CD4-positive, alpha-beta memory T cell (primary cell): Measurements from ENCODE around the gene CDC14A. TPM values are rescaled to one million over a fixed set of nuclear protein-coding genes. Genes with fewer than 3 reads are reported as not detected.

Experiments
- CTCF ChIA-PET: fragments of 350-600 bp; sonication (Branson Sonifier 250); formaldehyde crosslinking; loops from one replicate; lab custom pipeline; 2021; ENCODE audit warnings: inconsistent platforms; ENCODE audit not compliant: partially characterized antibody; lab: Charles Lee
- POLR2A ChIA-PET: fragments of 350-600 bp; sonication (Branson Sonifier 250); formaldehyde crosslinking; loops from one replicate; lab custom pipeline; 2021; ENCODE audit not compliant: partially characterized antibody; lab: Charles Lee
- DNase-seq, 5 donors: peaks; one replicate each; pipeline versions ENCODE4 v3.0.0 to v3.0.0-alpha.2; 2020 to 2022; ENCODE audit warnings: mixed read lengths in 1 of 5
- H3K27ac ChIP-seq: one replicate; pipeline ENCODE4 v1.7.0; 2013; ENCODE audit warnings: low read depth, low read length
- H3K27me3 ChIP-seq: 2 replicates; pipeline ENCODE4 v1.7.0; 2013; ENCODE audit warnings: mild to moderate bottlenecking, low read length, moderate library complexity; ENCODE audit not compliant: insufficient read depth
- H3K36me3 ChIP-seq: 2 replicates; pipeline ENCODE4 v1.7.0; 2013; ENCODE audit warnings: mild to moderate bottlenecking, low read length, moderate library complexity; ENCODE audit not compliant: insufficient read depth
- H3K4me1 ChIP-seq: 2 replicates; pipeline ENCODE4 v1.7.0; 2013; ENCODE audit warnings: mild to moderate bottlenecking, low read length, moderate library complexity; ENCODE audit not compliant: insufficient read depth
- H3K4me3 ChIP-seq, 2 donors: one replicate each; pipeline ENCODE4 v1.7.0; 2013; ENCODE audit warnings: low read length in 2 of 2, mild to moderate bottlenecking in 1 of 2
- H3K9me3 ChIP-seq, 2 donors: one replicate each; pipeline ENCODE4 v1.7.0; 2013; ENCODE audit warnings: low read length in 2 of 2, control low read depth in 1 of 2; ENCODE audit not compliant: control insufficient read depth in 1 of 2
- H3K27ac Mint-ChIP-seq, 7 donors: one replicate each; pipeline ENCODE4 v1.8.0; 2020 to 2021; ENCODE audit warnings: mixed read lengths in 7 of 7, mild to moderate bottlenecking in 6 of 7, inconsistent platforms in 3 of 7, moderate library complexity in 3 of 7
- H3K27me3 Mint-ChIP-seq, 2 donors: one replicate each; pipeline ENCODE4 v1.8.0; 2020 to 2021; ENCODE audit warnings: mixed read lengths in 2 of 2
- H3K36me3 Mint-ChIP-seq, 2 donors: one replicate each; pipeline ENCODE4 v1.8.0; 2020 to 2021; ENCODE audit warnings: mixed read lengths in 2 of 2, inconsistent platforms in 1 of 2, mild to moderate bottlenecking in 1 of 2
- H3K4me1 Mint-ChIP-seq, 4 donors: one replicate each; pipeline ENCODE4 v1.8.0; 2020 to 2021; ENCODE audit warnings: mixed read lengths in 4 of 4, mild to moderate bottlenecking in 1 of 4
- H3K4me3 Mint-ChIP-seq, 8 donors: one replicate each; pipeline ENCODE4 v1.8.0; 2020 to 2021; ENCODE audit warnings: mixed read lengths in 8 of 8, mild to moderate bottlenecking in 7 of 8, moderate library complexity in 6 of 8, inconsistent platforms in 3 of 8
- H3K9me3 Mint-ChIP-seq, 8 donors: one replicate each; pipeline ENCODE4 v1.8.0; 2020 to 2021; ENCODE audit warnings: mixed read lengths in 8 of 8, mild to moderate bottlenecking in 5 of 8, inconsistent platforms in 3 of 8, moderate library complexity in 1 of 8
- intact Hi-C: fragments of 100-400 bp; cut with micrococcal nuclease; formaldehyde crosslinking; loops from one replicate; pipeline ENCODE4 v1.15.1; 2023
- polyA plus RNA-seq, 2 donors: library from polyadenylated mRNA; unstranded; fragments of 300-500 nt; fragmentation: Illumina TruSeq; gene quantifications; one replicate each; pipeline ENCODE4 v1.2.3, GENCODE V29; 2021
- total RNA-seq, 2 experiments: library from RNA; stranded (reverse); gene quantifications; one replicate each; pipeline ENCODE4 v1.2.3, GENCODE V29; 2021

Gene CDC14A
- total and polyA plus RNA-seq, 4 experiments from 2014 or later: 37.7 to 119 (median 90.0) TPM

- no peak for DNase-seq
- Histone ChIP-seq H3K27ac (peak overlapping the region; percentile 54), H3K36me3 (peaks cover 5% of the 10 kb centered on the region), H3K9me3 (no peaks in the 10 kb centered on the region), H3K4me3 (no peak overlapping the region), H3K27me3 (no peaks in the 10 kb centered on the region), H3K4me1 (peaks cover 100% of the 10 kb centered on the region)
- ChIA-PET CTCF (interaction anchor here (0.8 to 5.1 kb wide), 5 partner anchors 29 to 61 kb away, joined by 3 to 41 read pairs (median 28); partner anchors contain the start of gene CDC14A), POLR2A (interaction anchor here (0.7 to 17.3 kb wide), 20 partner anchors 8 to 65 kb away, joined by 3 to 283 read pairs (median 5); partner anchors contain the start of gene CDC14A)
- Mint-ChIP-seq H3K9me3 (peaks cover 0 to 2% (median 0%) of the 10 kb centered on the region in 8 donors), H3K4me3 (peak overlapping the region; percentile 4 to 80 (median 70)), H3K36me3 (peaks cover 50 to 86% of the 10 kb centered on the region in 2 donors), H3K4me1 (peaks cover 78 to 99% (median 90%) of the 10 kb centered on the region in 4 donors), H3K27ac (peak overlapping the region; percentile 73 to 93 (median 88)), H3K27me3 (no peaks in the 10 kb centered on the region)
- intact Hi-C loops: no loop called here
Observed at GRCh38 chr1:100394285-100394684, 42.0 kb downstream of the CDC14A start.

- H3K36me3 ChIP-seq: peaks cover 5% of the 10 kb centered on the region
- no peaks in the 10 kb centered on the region for H3K9me3 ChIP-seq
- intact Hi-C loops: loop anchor here (1.0 kb wide), 1 partner anchor 44 kb away; the partner anchor contains the start of gene CDC14A
- peak overlapping the region; percentile 54 for H3K27ac ChIP-seq
- peaks cover 100% of the 10 kb centered on the region for H3K4me1 ChIP-seq
- Mint-ChIP-seq H3K4me3 (peak overlapping the region in 7 of 8 donors; percentile 60 to 82 (median 63)), H3K36me3 (peaks cover 49 to 78% of the 10 kb centered on the region in 2 donors), H3K9me3 (peaks cover 0 to 2% (median 0%) of the 10 kb centered on the region in 8 donors), H3K27ac (peak overlapping the region; percentile 85 to 96 (median 93)), H3K4me1 (peaks cover 75 to 98% (median 87%) of the 10 kb centered on the region in 4 donors), H3K27me3 (no peaks in the 10 kb centered on the region)
- DNase-seq: no peak
- ChIA-PET CTCF (interaction anchor here (0.8 to 4.8 kb wide), 21 partner anchors 10 to 120 kb away, joined by 3 to 41 read pairs (median 7); partner anchors contain the start of gene CDC14A), POLR2A (interaction anchor here (0.8 to 17.3 kb wide), 15 partner anchors 10 to 146 kb away, joined by 3 to 283 read pairs (median 15); partner anchors contain the start of genes CDC14A and DBT)
- H3K4me3 ChIP-seq: peak overlapping the region in 1 of 2 donors; percentile 13
- no peaks in the 10 kb centered on the region for H3K27me3 ChIP-seq
Observed at GRCh38 chr1:100395913-100396312, 43.6 kb downstream of the CDC14A start.

GRCh38 chr1:100396651-100397050 is 44.3 kb downstream of the CDC14A start:
- H3K36me3 Mint-ChIP-seq: peaks cover 50 to 75% of the 10 kb centered on the region in 2 donors
- H3K9me3 ChIP-seq: no peaks in the 10 kb centered on the region
- CTCF ChIA-PET: interaction anchor here (0.6 to 4.8 kb wide), 28 partner anchors 9 to 131 kb away, joined by 3 to 41 read pairs (median 5); partner anchors contain the start of gene CDC14A
- POLR2A ChIA-PET: interaction anchor here (0.8 to 17.3 kb wide), 20 partner anchors 8 to 147 kb away, joined by 3 to 283 read pairs (median 6); partner anchors contain the start of genes CDC14A and DBT
- no peaks in the 10 kb centered on the region for H3K27me3 ChIP-seq
- peak overlapping the region; percentile 54 for H3K27ac ChIP-seq
- DNase-seq: peak in 4 of 5 donors; percentile 40 to 50 (median 48)
- H3K4me3 ChIP-seq: peak overlapping the region in 1 of 2 donors; percentile 13
- peaks cover 100% of the 10 kb centered on the region for H3K4me1 ChIP-seq
- H3K36me3 ChIP-seq: peaks cover 3% of the 10 kb centered on the region
- peak overlapping the region in 7 of 8 donors; percentile 30 to 82 (median 67) for H3K4me3 Mint-ChIP-seq
- peaks cover 0 to 2% (median 0%) of the 10 kb centered on the region in 8 donors for H3K9me3 Mint-ChIP-seq
- intact Hi-C loops: loop anchor here (1.0 kb wide), 1 partner anchor 44 kb away; the partner anchor contains the start of gene CDC14A
- H3K27ac Mint-ChIP-seq: peak overlapping the region; percentile 85 to 96 (median 93)
- peaks cover 73 to 96% (median 85%) of the 10 kb centered on the region in 4 donors for H3K4me1 Mint-ChIP-seq
- H3K27me3 Mint-ChIP-seq: no peaks in the 10 kb centered on the region

GRCh38 chr1:100397681-100398080 is 45.4 kb downstream of the CDC14A start:
- Mint-ChIP-seq H3K27me3 (no peaks in the 10 kb centered on the region), H3K4me3 (peak overlapping the region in 5 of 8 donors; percentile 60 to 82 (median 73)), H3K36me3 (peaks cover 51 to 71% of the 10 kb centered on the region in 2 donors)

GRCh38 chr1:100398648-100399047 is 46.3 kb downstream of the CDC14A start:
- peaks cover 100% of the 10 kb centered on the region for H3K4me1 ChIP-seq
- H3K9me3 ChIP-seq: no peaks in the 10 kb centered on the region
- Mint-ChIP-seq H3K9me3 (peaks cover 0 to 2% (median 0%) of the 10 kb centered on the region in 8 donors), H3K27me3 (no peaks in the 10 kb centered on the region), H3K4me1 (peaks cover 71 to 95% (median 83%) of the 10 kb centered on the region in 4 donors), H3K27ac (peak overlapping the region; percentile 69 to 97 (median 92)), H3K36me3 (peaks cover 50 to 70% of the 10 kb centered on the region in 2 donors), H3K4me3 (peak overlapping the region in 7 of 8 donors; percentile 53 to 82 (median 63))
- H3K4me3 ChIP-seq: no peak overlapping the region
- H3K36me3 ChIP-seq: peaks cover 5% of the 10 kb centered on the region
- no peaks in the 10 kb centered on the region for H3K27me3 ChIP-seq
- CTCF ChIA-PET: interaction anchor here (0.7 to 0.9 kb wide), 2 partner anchors 9 to 45 kb away, joined by 3 read pairs; no protein-coding TSS in a partner anchor
- intact Hi-C loops: no loop called here
- no peak for DNase-seq
- POLR2A ChIA-PET: interaction anchor here (0.6 to 17.3 kb wide), 10 partner anchors 12 to 54 kb away, joined by 3 to 283 read pairs (median 19); partner anchors contain the start of gene CDC14A
- H3K27ac ChIP-seq: no peak overlapping the region

More at GRCh38 chr1:100397681-100398080, 45.4 kb downstream of the CDC14A start:
- ChIA-PET POLR2A (interaction anchor here (1.4 to 17.3 kb wide), 9 partner anchors 11 to 55 kb away, joined by 4 to 283 read pairs (median 27); partner anchors contain the start of gene CDC14A), CTCF (interaction anchor here (0.7 to 4.8 kb wide), 13 partner anchors 8 to 132 kb away, joined by 3 to 41 read pairs (median 5); no protein-coding TSS in a partner anchor)
- no peaks in the 10 kb centered on the region for H3K27me3 ChIP-seq
- H3K4me1 ChIP-seq: peaks cover 100% of the 10 kb centered on the region
- H3K4me1 Mint-ChIP-seq: peaks cover 71 to 95% (median 82%) of the 10 kb centered on the region in 4 donors
- peak overlapping the region in 1 of 2 donors; percentile 0 for H3K4me3 ChIP-seq
- no peaks in the 10 kb centered on the region for H3K9me3 ChIP-seq
- peaks cover 0 to 2% (median 0%) of the 10 kb centered on the region in 8 donors for H3K9me3 Mint-ChIP-seq
- H3K27ac Mint-ChIP-seq: peak overlapping the region; percentile 85 to 97 (median 93)
- intact Hi-C loops: no loop called here
- peak overlapping the region; percentile 54 for H3K27ac ChIP-seq
- peaks cover 3% of the 10 kb centered on the region for H3K36me3 ChIP-seq
- no peak for DNase-seq

GRCh38 chr1:100400404-100400803 is 48.1 kb downstream of the CDC14A start:
- Mint-ChIP-seq H3K4me3 (peak overlapping the region; percentile 74 to 85 (median 82)), H3K9me3 (no peaks in the 10 kb centered on the region), H3K27me3 (no peaks in the 10 kb centered on the region), H3K36me3 (peaks cover 47 to 66% of the 10 kb centered on the region in 2 donors), H3K4me1 (peaks cover 66 to 92% (median 80%) of the 10 kb centered on the region in 4 donors), H3K27ac (peak overlapping the region; percentile 89 to 95 (median 92))
- POLR2A ChIA-PET: interaction anchor here (0.6 to 2.3 kb wide), 26 partner anchors 9 to 267 kb away, joined by 3 to 57 read pairs (median 5); partner anchors contain the start of gene CDC14A
- DNase-seq: peak; percentile 78 to 90 (median 86)
- H3K36me3 ChIP-seq: peaks cover 5% of the 10 kb centered on the region
- no peaks in the 10 kb centered on the region for H3K9me3 ChIP-seq
- peak overlapping the region in 1 of 2 donors; percentile 25 for H3K4me3 ChIP-seq
- peak overlapping the region; percentile 55 for H3K27ac ChIP-seq
- intact Hi-C loops: loop anchor here (1.0 to 2.0 kb wide), 5 partner anchors 13 to 52 kb away; partner anchors contain the start of gene CDC14A
- CTCF ChIA-PET: interaction anchor here (0.8 to 2.2 kb wide), 10 partner anchors 9 to 59 kb away, joined by 3 to 13 read pairs (median 6); no protein-coding TSS in a partner anchor
- no peaks in the 10 kb centered on the region for H3K27me3 ChIP-seq
- peaks cover 100% of the 10 kb centered on the region for H3K4me1 ChIP-seq
